ENCODE results near the gene SEMG1. TPM values are rescaled to one million over a fixed set of nuclear protein-coding genes. Genes with fewer than 3 reads are reported as not detected.

The SEMG1 gene, protein sequence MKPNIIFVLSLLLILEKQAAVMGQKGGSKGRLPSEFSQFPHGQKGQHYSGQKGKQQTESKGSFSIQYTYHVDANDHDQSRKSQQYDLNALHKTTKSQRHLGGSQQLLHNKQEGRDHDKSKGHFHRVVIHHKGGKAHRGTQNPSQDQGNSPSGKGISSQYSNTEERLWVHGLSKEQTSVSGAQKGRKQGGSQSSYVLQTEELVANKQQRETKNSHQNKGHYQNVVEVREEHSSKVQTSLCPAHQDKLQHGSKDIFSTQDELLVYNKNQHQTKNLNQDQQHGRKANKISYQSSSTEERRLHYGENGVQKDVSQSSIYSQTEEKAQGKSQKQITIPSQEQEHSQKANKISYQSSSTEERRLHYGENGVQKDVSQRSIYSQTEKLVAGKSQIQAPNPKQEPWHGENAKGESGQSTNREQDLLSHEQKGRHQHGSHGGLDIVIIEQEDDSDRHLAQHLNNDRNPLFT
- total RNA-seq (0.24 TPM), polyA plus RNA-seq (0.78 TPM)
- long read RNA-seq, donor 1: 0 reads
- long read RNA-seq, donor 2: 0 reads
- long read RNA-seq, donor 3: 0 reads
- long read RNA-seq, donor 4: 0 reads
- long read RNA-seq, donor 5: 0 reads
- long read RNA-seq, donor 6: 0 reads
- long read RNA-seq, donor 7: 0 reads
- long read RNA-seq, donor 8: 0 reads
- long read RNA-seq, donor 9: 0 reads
- long read RNA-seq, donor 10: 0 reads

DNA sequence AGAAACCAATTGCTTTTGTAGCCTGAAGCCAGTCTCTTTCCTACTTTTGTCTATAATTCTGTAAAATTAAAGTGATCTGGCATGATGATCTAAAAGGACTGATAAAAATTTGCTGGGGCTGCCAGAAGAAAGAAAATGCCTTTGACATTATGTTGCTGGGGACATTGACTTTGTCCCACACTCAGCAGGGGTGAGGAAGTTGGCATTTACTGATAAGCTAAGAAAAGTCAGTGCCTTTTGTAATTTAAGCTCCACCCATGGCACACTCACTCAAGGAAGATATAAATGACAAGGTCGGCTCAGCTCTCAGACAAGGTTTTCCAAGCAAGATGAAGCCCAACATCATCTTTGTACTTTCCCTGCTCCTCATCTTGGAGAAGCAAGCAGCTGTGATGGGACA lies at the start of gene SEMG1:
Gene SEMG1, plus strand, starts transcription at position 309 of the 400 bp plus-strand sequence. Its CDS starts 21 bp downstream, at position 330.
- no peaks in the 10 kb centered on the region for H3K27me3 ChIP-seq (ENCODE audit: control insufficient read depth in 2 of 2, insufficient read depth in 1 of 2, low read length in 1 of 2)
- WGBS: 1% methylated on average over 1 of the region's 1 CpG
- H3K9me3 ChIP-seq (ENCODE audit: control insufficient read depth in 2 of 2, insufficient read depth in 1 of 2, low read length in 1 of 2): no peaks in the 10 kb centered on the region
- no peak within 1 kb of the TSS for H3K4me3 ChIP-seq (ENCODE audit: low read length in 2 of 2)
- no peak within 1 kb of the TSS for H3K27ac ChIP-seq (ENCODE audit: low read depth in 1 of 2, low read length in 1 of 2)
- no peak for DNase-seq (ENCODE audit: low read depth in 6 of 9, low spot score in 9 of 9)
- no peaks in the 10 kb centered on the region for H3K4me1 ChIP-seq (ENCODE audit: control insufficient read depth in 2 of 2, insufficient read depth in 2 of 2, low read length in 2 of 2)
- no peaks in the 10 kb centered on the region for H3K36me3 ChIP-seq (ENCODE audit: control insufficient read depth in 2 of 2, insufficient read depth in 2 of 2, low read length in 1 of 2)

DNA sequence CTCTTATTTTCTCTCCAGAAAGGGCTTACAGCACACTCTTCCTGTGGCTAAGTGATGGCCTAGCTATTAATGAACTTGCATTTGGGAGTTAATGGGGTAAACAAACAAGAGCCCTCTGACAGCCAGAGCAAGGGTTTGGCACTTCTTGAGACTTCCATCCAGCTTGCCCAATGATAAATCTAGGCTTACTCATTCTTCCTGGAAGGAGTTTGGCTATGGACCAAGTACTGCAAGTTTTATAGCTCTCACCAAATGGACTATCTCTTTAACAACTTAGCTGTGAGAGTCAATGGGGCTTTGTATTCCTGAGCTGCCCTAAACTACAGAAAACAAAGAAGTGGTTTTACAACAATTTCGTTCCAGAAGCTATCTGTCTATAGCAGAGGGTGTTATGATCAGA lies 48.9 kb upstream of the SEMG1 start:
- no peaks in the 10 kb centered on the region for H3K4me1 ChIP-seq (ENCODE audit: control insufficient read depth in 2 of 2, insufficient read depth in 2 of 2, low read length in 2 of 2)
- no peak for DNase-seq (ENCODE audit: low read depth in 6 of 9, low spot score in 9 of 9)
- WGBS: 60% methylated on average over 1 of the region's 1 CpG
- H3K27ac ChIP-seq (ENCODE audit: low read depth in 1 of 2, low read length in 1 of 2): no peak overlapping the region
- H3K4me3 ChIP-seq (ENCODE audit: low read length in 2 of 2): no peak overlapping the region
- H3K27me3 ChIP-seq (ENCODE audit: control insufficient read depth in 2 of 2, insufficient read depth in 1 of 2, low read length in 1 of 2): no peaks in the 10 kb centered on the region
- no peaks in the 10 kb centered on the region for H3K36me3 ChIP-seq (ENCODE audit: control insufficient read depth in 2 of 2, insufficient read depth in 2 of 2, low read length in 1 of 2)
- no peaks in the 10 kb centered on the region for H3K9me3 ChIP-seq (ENCODE audit: control insufficient read depth in 2 of 2, insufficient read depth in 1 of 2, low read length in 1 of 2)

DNA sequence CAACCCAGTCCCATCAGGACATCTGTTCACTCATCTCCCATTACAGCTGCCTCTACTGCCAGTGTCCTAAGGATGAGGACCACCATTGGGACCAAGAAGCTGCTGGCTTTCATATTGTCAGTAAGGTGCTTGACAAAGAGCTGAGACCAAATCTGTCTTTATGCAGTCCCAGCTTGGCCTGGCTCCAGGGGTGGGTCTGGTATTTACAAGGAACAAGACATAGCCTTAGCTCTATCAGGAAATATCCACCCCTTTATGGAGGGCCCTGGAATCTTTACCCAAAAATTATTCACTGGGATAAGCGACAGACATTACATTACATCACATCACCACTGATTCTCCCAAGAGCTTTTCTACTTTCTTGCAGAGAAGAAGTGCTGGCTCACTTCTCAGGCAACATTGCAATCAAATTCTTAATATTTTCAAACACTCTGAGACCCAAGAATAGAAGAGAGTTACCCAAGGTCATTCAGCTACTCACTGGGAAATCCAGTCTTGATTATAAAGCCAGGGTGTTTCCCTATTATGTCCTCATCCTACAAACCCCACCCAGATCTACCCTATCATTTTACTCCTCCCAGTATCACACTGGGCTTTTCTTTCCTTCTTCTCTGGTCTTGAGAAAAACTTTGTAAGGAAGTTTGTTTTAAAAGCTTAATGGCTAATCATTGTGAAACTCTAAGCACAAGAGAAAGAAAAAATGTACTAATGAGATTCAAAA lies 43.6 kb upstream of the SEMG1 start:
- no peaks in the 10 kb centered on the region for H3K27me3 ChIP-seq (ENCODE audit: control insufficient read depth in 2 of 2, insufficient read depth in 1 of 2, low read length in 1 of 2)
- H3K4me3 ChIP-seq (ENCODE audit: low read length in 2 of 2): no peak overlapping the region
- H3K4me1 ChIP-seq (ENCODE audit: control insufficient read depth in 2 of 2, insufficient read depth in 2 of 2, low read length in 2 of 2): no peaks in the 10 kb centered on the region
- 68% methylated on average over 1 of the region's 1 CpG for WGBS
- H3K9me3 ChIP-seq (ENCODE audit: control insufficient read depth in 2 of 2, insufficient read depth in 1 of 2, low read length in 1 of 2): no peaks in the 10 kb centered on the region
- H3K36me3 ChIP-seq (ENCODE audit: control insufficient read depth in 2 of 2, insufficient read depth in 2 of 2, low read length in 1 of 2): no peaks in the 10 kb centered on the region
- no peak for DNase-seq (ENCODE audit: low read depth in 6 of 9, low spot score in 9 of 9)
- H3K27ac ChIP-seq (ENCODE audit: low read depth in 1 of 2, low read length in 1 of 2): no peak overlapping the region

DNA sequence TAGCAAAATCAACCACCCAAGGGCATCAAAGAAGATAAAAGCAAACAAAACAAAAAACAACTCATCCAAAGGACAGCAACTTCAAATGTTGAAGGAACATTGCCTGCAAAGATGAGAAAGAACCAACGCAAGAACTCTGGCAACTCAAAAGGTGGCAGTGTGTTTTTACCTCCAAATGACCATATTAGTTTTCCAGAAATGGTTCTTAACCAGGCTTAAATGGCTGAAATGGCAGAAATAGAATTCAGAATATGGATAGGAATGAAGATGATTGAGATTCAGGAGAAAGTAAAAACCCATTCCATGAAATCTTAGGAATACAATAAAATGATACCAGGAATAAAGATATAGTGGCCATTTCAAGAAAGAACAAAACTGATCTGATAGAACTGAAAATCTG lies 41.9 kb upstream of the SEMG1 start:
- Histone ChIP-seq H3K27ac (ENCODE audit: low read depth in 1 of 2, low read length in 1 of 2) (no peak overlapping the region), H3K36me3 (ENCODE audit: control insufficient read depth in 2 of 2, insufficient read depth in 2 of 2, low read length in 1 of 2) (no peaks in the 10 kb centered on the region), H3K4me3 (ENCODE audit: low read length in 2 of 2) (no peak overlapping the region), H3K4me1 (ENCODE audit: control insufficient read depth in 2 of 2, insufficient read depth in 2 of 2, low read length in 2 of 2) (no peaks in the 10 kb centered on the region), H3K9me3 (ENCODE audit: control insufficient read depth in 2 of 2, insufficient read depth in 1 of 2, low read length in 1 of 2) (no peaks in the 10 kb centered on the region), H3K27me3 (ENCODE audit: control insufficient read depth in 2 of 2, insufficient read depth in 1 of 2, low read length in 1 of 2) (no peaks in the 10 kb centered on the region)
- 84% methylated on average over 1 of the region's 1 CpG for WGBS
- no peak for DNase-seq (ENCODE audit: low read depth in 6 of 9, low spot score in 9 of 9)

DNA sequence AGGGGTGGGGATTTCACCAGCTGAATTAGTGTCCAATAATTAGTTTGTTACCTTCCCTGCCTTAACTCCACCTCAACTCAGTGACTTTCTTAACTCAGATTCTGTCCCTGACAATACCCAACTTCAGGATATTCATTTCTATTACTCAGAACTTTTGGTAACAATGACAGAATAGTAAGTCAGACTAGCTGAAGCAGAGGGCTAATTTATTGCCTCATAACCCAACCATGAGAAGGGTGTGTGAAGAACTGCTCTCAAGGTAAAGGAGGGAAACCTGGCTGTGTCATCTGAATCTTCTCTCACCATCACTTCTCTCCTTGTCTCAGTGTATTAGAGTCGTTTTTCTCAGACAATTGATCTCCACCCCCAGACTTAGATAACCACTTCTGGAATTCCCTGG lies 33.3 kb upstream of the SEMG1 start:
- H3K4me1 ChIP-seq (ENCODE audit: control insufficient read depth in 2 of 2, insufficient read depth in 2 of 2, low read length in 2 of 2): no peaks in the 10 kb centered on the region
- H3K4me3 ChIP-seq (ENCODE audit: low read length in 2 of 2): no peak overlapping the region
- no peak overlapping the region for H3K27ac ChIP-seq (ENCODE audit: low read depth in 1 of 2, low read length in 1 of 2)
- 31% methylated on average over 1 of the region's 1 CpG for WGBS
- DNase-seq (ENCODE audit: low read depth in 6 of 9, low spot score in 9 of 9): no peak
- peaks cover 0 to 3% of the 10 kb centered on the region in 2 donors for H3K27me3 ChIP-seq (ENCODE audit: control insufficient read depth in 2 of 2, insufficient read depth in 1 of 2, low read length in 1 of 2)
- H3K36me3 ChIP-seq (ENCODE audit: control insufficient read depth in 2 of 2, insufficient read depth in 2 of 2, low read length in 1 of 2): no peaks in the 10 kb centered on the region
- no peaks in the 10 kb centered on the region for H3K9me3 ChIP-seq (ENCODE audit: control insufficient read depth in 2 of 2, insufficient read depth in 1 of 2, low read length in 1 of 2)

DNA sequence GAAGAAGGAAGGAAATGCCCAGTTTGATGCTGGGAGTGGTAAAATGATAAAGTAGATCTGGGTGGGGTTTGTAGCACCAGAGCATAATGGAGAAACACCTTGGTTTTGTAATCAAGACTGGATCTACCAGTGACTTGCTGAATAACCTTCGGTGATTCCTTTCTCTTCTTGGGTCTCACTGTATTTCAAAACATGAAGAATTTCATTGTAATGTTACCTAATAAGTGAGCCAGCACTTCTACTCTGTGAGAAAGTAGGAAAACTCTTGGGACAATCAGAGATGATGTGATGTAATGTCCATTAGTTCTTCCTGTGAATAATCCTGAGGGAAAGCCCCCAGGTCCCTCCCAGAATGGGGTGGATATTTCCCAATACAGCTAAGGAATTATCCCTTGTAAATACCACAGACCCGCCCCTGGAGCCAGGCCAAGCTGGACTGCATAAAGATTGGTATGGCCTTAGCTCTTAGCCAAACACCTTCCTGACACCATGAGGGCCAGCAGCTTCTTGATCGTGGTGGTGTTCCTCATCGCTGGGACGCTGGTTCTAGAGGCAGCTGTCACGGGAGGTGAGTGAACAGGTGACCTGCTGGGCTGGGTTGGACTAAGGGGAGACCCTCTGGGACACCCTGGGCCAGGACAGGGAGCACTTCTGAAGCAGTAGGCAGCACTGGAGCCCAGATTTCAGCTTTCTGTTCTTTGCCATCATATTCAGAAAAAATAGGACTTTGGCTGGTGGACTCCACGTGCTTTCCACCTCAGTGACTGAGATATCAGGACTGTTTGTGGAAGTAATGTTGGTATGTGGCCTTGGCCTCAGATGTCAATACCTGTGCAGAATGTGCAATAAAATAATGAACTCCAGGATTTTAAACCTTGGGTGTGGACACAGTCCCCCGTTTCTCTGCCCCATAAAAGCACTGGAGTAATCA lies 32.1 kb upstream of the SEMG1 start, which contains the start of gene PI3:
Gene PI3, plus strand, starts transcription at position 469 of the 931 bp plus-strand sequence. Its CDS starts 21 bp downstream, at position 490.
- H3K27me3 ChIP-seq (ENCODE audit: control insufficient read depth in 2 of 2, insufficient read depth in 1 of 2, low read length in 1 of 2): peaks cover 0 to 3% of the 10 kb centered on the region in 2 donors
- H3K4me3 ChIP-seq (ENCODE audit: low read length in 2 of 2): no peak within 1 kb of the TSS
- no peak for DNase-seq (ENCODE audit: low read depth in 6 of 9, low spot score in 9 of 9)
- H3K27ac ChIP-seq (ENCODE audit: low read depth in 1 of 2, low read length in 1 of 2): no peak within 1 kb of the TSS
- WGBS: 89% methylated on average over 8 of the region's 8 CpGs
- no peaks in the 10 kb centered on the region for H3K4me1 ChIP-seq (ENCODE audit: control insufficient read depth in 2 of 2, insufficient read depth in 2 of 2, low read length in 2 of 2)
- H3K36me3 ChIP-seq (ENCODE audit: control insufficient read depth in 2 of 2, insufficient read depth in 2 of 2, low read length in 1 of 2): no peaks in the 10 kb centered on the region
- no peaks in the 10 kb centered on the region for H3K9me3 ChIP-seq (ENCODE audit: control insufficient read depth in 2 of 2, insufficient read depth in 1 of 2, low read length in 1 of 2)

DNA sequence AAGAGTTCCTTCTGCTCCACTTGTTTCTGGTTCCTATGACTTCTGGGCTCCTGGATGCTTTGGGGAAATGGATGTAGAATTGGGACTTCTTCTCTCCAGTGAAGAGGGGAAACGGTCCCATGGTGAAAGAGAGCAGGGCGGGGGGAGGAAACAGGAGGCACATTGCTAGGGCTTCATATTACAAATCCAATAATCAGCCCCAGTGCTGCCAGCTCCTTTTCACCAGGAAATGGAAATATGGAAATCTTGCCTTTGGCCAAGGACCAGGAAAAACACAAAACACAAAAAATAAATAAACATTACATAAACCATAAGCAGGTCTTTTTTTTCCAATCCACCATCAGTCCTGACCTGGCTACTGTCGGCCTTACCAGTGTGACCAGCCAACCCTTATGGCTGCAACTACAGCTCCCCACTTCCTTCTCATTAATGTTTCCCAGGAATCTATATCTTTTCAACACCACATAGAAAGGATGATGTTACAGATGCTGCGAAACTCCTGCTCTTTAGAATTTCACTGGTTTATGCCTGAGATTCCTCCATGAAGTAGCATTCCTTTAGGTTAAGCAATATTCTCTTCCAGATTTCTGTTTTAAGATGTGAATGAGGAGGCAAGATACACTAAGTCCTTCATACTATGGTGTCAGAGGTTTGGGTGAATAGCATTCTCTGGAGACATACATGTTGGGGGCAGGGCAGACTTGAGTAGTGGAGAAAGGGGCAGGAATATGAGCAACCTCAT lies 30.1 kb upstream of the SEMG1 start:
- WGBS: 83% methylated on average over 4 of the region's 4 CpGs
- no peaks in the 10 kb centered on the region for H3K4me1 ChIP-seq (ENCODE audit: control insufficient read depth in 2 of 2, insufficient read depth in 2 of 2, low read length in 2 of 2)

DNA sequence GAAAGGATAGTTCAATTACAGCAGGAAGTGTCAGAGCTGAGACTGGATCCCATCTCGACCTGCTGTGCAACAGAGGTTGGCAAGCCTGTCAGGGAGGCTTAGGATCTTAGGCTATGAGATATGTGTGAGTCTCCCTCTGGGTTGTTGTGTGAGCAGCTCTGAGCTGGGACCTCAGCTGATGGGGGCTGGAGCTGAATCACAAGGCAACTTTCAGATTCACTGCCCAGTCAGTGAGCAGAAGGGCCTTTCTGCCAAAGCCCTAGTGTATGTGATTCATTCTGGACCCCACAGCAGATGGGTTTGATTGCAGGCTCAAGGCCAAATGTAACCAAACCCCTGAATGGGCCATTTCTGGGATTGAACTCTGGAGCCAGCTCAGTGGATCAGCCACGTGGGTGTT lies 27.7 kb upstream of the SEMG1 start:
- Histone ChIP-seq H3K27me3 (ENCODE audit: control insufficient read depth in 2 of 2, insufficient read depth in 1 of 2, low read length in 1 of 2) (peaks cover 0 to 3% of the 10 kb centered on the region in 2 donors), H3K9me3 (ENCODE audit: control insufficient read depth in 2 of 2, insufficient read depth in 1 of 2, low read length in 1 of 2) (no peaks in the 10 kb centered on the region), H3K4me1 (ENCODE audit: control insufficient read depth in 2 of 2, insufficient read depth in 2 of 2, low read length in 2 of 2) (no peaks in the 10 kb centered on the region), H3K27ac (ENCODE audit: low read depth in 1 of 2, low read length in 1 of 2) (no peak overlapping the region), H3K4me3 (ENCODE audit: low read length in 2 of 2) (no peak overlapping the region), H3K36me3 (ENCODE audit: control insufficient read depth in 2 of 2, insufficient read depth in 2 of 2, low read length in 1 of 2) (no peaks in the 10 kb centered on the region)
- 87% methylated on average over 2 of the region's 2 CpGs for WGBS
- no peak for DNase-seq (ENCODE audit: low read depth in 6 of 9, low spot score in 9 of 9)

More for the DNA sequence above, 30.1 kb upstream of the SEMG1 start:
- Histone ChIP-seq H3K36me3 (ENCODE audit: control insufficient read depth in 2 of 2, insufficient read depth in 2 of 2, low read length in 1 of 2) (no peaks in the 10 kb centered on the region), H3K27ac (ENCODE audit: low read depth in 1 of 2, low read length in 1 of 2) (no peak overlapping the region), H3K27me3 (ENCODE audit: control insufficient read depth in 2 of 2, insufficient read depth in 1 of 2, low read length in 1 of 2) (peaks cover 0 to 3% of the 10 kb centered on the region in 2 donors), H3K9me3 (ENCODE audit: control insufficient read depth in 2 of 2, insufficient read depth in 1 of 2, low read length in 1 of 2) (no peaks in the 10 kb centered on the region), H3K4me3 (ENCODE audit: low read length in 2 of 2) (no peak overlapping the region)
- DNase-seq (ENCODE audit: low read depth in 6 of 9, low spot score in 9 of 9): no peak
